SKM-1 treated with dmso at 0.1 percent for 144 hours (cell line): ENCODE data around the gene DAB2IP.

ENCODE experiments used
- DNase-seq: peaks from one replicate; lab custom pipeline; 2025; ENCODE audit not compliant: unreplicated experiment; lab: John Stamatoyannopoulos, UW

Gene DAB2IP

GRCh38 chr9:121720311-121721057, 69.0 kb downstream of the DAB2IP start:
- DNase-seq, result no peak

GRCh38 chr9:121721058-121721350, 69.6 kb downstream of the DAB2IP start:
- DNase-seq, result no peak

GRCh38 chr9:121721770-121722169, 70.3 kb downstream of the DAB2IP start:
- DNase-seq, result no peak

- no peak for DNase-seq
These were observed 73.8 kb downstream of the DAB2IP start for GRCh38 chr9:121725008-121725775.

GRCh38 chr9:121727295-121728020, 76.0 kb downstream of the DAB2IP start:
- no peak for DNase-seq

GRCh38 chr9:121728916-121729315, 77.5 kb downstream of the DAB2IP start:
- DNase-seq, result no peak

- DNase-seq, result no peak
These were observed 78.5 kb downstream of the DAB2IP start for GRCh38 chr9:121729769-121730562.

GRCh38 chr9:121731090-121731489, 79.7 kb downstream of the DAB2IP start:
- DNase-seq, result no peak

- no peak for DNase-seq
These were observed 80.5 kb downstream of the DAB2IP start for GRCh38 chr9:121731919-121732318.

GRCh38 chr9:121732389-121732788, 81.0 kb downstream of the DAB2IP start:
- no peak for DNase-seq

GRCh38 chr9:121732886-121733285, 81.5 kb downstream of the DAB2IP start:
- DNase-seq, result no peak

GRCh38 chr9:121734465-121734864, 83.0 kb downstream of the DAB2IP start:
- DNase-seq, result no peak

GRCh38 chr9:121735065-121735792, 83.8 kb downstream of the DAB2IP start:
- DNase-seq, result no peak

- no peak for DNase-seq
These were observed 84.6 kb downstream of the DAB2IP start for GRCh38 chr9:121735793-121736770.

GRCh38 chr9:121736934-121737462, 85.6 kb downstream of the DAB2IP start:
- no peak for DNase-seq

- no peak for DNase-seq
These were observed 86.1 kb downstream of the DAB2IP start for GRCh38 chr9:121737481-121737931.

GRCh38 chr9:121738411-121738810, 87.0 kb downstream of the DAB2IP start:
- no peak for DNase-seq

GRCh38 chr9:121738968-121739367, 87.5 kb downstream of the DAB2IP start:
- DNase-seq, result no peak

- no peak for DNase-seq
These were observed 88.5 kb downstream of the DAB2IP start for GRCh38 chr9:121739971-121740370.
